Measurements from ENCODE around the gene ZFP37.
"Not testable (repeated sequence)": the region's sequence is repeated elsewhere in the genome, so short reads cannot be mapped to it uniquely, and the experiment has no call there.

Gene ZFP37

GRCh38 chr9:113056191-113057106 lies at the start of gene ZFP37:
Gene ZFP37 (minus strand): TSS chr9:113056724. CDS start chr9:113056688, 36 bp downstream.
- DNase-seq (ENCODE audit: low spot score) = no peak

DNA sequence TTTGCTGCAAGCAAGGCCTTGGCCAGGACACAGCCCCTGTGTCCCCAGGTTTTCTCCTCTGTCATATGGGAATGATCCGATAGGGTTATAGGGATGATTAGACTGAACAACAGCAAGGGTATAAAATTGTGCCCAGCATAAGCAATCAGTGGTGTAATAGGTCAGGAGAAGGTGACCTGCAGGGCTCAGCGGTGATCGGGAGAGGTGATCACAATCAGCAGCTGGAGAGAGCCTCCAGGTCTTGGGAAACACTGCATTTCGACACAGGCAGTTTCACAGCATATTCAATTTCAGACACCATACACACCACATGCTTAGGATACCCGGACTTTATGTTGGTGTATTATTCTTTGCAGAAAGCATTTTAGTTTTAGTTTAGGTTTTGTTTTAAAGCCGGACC lies 48.8 kb upstream of the ZFP37 start:
- DNase-seq (ENCODE audit: low spot score) = not testable (repeated sequence)

DNA sequence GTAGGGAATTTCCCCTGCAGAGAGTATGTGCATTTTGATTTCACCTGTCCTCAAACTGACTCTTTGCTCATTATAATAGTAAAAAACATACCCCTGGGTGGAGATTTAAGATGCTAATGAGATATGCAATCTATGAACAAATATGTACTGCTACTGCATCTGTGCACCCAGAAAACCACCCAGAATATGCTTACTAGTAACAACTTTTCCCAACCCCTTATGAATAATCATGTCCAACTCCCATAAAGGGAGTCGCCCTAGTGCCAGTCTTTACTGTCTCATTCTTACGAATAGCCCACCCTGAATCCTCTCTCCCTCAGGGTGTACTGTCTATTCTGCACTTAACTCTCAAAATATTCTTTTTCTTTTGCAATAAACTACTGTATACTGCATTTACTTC lies 39.0 kb upstream of the ZFP37 start:
- no peak for DNase-seq (ENCODE audit: low spot score)

GRCh38 chr9:113089924-113090323 lies 33.4 kb upstream of the ZFP37 start:
- DNase-seq (ENCODE audit: low spot score) = not testable (repeated sequence)

- DNase-seq (ENCODE audit: low spot score) = not testable (repeated sequence)
Observed at GRCh38 chr9:113089143-113089505, 32.6 kb upstream of the ZFP37 start.

- not testable (repeated sequence) for DNase-seq (ENCODE audit: low spot score)
Observed at GRCh38 chr9:113088456-113089142, 32.1 kb upstream of the ZFP37 start.

DNA sequence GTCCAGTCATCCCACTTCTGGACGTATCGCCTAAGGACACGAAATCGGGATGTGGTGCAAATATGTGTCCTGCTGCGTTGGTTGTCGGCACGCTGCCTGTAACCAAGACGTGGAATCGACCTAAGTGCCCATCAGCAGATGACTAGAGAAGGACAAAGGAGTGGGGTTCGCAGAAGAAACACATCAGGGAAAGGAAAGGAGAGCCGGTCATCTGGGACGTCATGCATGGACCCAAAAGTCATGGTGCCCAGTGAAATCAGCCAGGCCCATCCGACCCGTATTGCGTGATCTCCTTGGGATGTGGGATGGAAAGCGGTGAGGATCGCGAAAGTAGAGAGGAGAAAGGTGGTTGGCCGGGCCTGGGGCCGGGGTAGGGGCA lies 6.4 kb upstream of the ZFP37 start:
- not testable (repeated sequence) for DNase-seq (ENCODE audit: low spot score)

- DNase-seq (ENCODE audit: low spot score) = not testable (repeated sequence)
Observed at GRCh38 chr9:113062256-113062931, 5.9 kb upstream of the ZFP37 start.

DNA sequence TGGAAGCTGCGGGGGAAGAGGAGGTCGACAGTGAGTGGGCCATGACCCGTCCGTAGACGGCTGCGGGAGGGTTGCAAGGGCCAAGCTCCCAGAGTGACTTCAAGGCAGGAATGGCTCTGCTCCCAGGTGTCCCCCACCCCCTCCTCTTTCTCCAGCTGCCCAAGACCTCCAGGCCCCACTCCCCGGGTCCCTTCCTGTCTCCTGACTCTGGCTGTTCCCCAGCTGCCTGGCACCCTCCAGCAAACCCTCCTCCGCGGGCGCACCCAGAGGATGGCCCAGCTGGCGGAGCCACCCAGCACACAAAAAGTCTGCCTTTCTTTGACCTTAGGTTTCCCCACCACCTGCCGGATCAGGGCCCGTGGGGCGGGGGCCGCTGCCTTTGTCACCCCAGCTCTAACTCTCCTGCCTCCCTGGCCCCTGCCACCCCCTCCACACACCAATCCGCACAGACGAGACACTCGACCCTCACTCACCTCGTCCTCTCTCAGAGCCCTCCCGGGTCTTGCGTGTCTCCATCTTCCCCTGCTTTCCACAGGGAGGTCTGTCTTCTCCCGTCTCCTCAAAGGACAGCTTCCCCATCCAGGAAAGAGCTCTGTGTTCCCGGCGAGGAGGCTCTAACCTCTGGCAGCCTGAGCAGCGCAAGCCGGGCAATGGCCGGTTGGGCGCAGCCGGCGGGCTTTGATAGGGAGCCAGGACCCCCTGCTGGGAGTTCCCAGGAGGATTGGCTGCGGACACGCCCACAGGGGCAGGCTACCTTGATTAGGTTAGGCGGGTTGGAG lies 4.7 kb upstream of the ZFP37 start:
- DNase-seq (ENCODE audit: low spot score) = not testable (repeated sequence)

- DNase-seq (ENCODE audit: low spot score) = not testable (repeated sequence)
Observed at GRCh38 chr9:113059581-113060284, 3.2 kb upstream of the ZFP37 start.

- no peak for DNase-seq (ENCODE audit: low spot score)
Observed at GRCh38 chr9:113057193-113057592, 669 bp upstream of the ZFP37 start.

- no peak for DNase-seq (ENCODE audit: low spot score)
Observed at GRCh38 chr9:113042884-113043657, 13.5 kb downstream of the ZFP37 start.

GRCh38 chr9:113026200-113026599 lies 30.3 kb downstream of the ZFP37 start:
- DNase-seq (ENCODE audit: low spot score) = no peak

DNA sequence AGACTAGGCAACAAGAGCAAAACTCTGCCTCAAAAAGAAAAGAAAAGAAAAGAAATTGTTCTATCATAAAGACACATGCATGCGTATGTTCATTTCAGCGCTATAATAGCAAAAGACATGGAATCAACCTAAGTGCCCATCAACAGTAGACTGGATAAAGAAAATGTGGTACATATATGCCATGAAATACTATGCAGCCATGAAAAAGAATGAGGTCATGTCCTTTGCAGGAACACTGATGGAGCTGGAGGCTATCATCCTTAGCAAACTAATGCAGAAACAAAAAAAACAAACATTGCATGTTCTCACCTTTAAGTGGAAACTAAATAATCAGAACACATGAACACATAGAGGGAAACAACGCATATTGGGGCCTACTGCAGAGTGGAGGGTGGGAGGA lies 38.3 kb downstream of the ZFP37 start:
- no peak for DNase-seq (ENCODE audit: low spot score)

DNA sequence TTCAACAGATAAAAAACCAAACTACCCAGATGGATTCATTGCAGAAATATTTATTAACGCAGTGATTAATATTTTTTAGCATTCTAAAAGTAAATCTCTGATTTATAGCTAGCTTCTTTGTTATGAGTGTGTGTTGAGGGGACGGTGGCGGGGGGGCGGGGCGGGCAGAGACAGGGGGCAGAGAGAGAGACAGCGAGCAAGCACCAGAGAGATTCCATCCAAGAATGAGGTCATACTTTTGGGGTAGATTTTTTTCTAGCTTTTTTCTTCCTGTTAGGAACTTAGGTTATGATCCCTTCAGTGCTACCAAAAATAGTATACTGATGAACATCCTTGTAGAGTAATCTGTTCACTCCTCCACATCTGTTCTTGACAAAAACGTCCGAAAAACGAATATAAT lies 44.0 kb downstream of the ZFP37 start:
- DNase-seq (ENCODE audit: low spot score) = no peak

- no peak for DNase-seq (ENCODE audit: low spot score)
Observed at GRCh38 chr9:113011911-113012381, 44.6 kb downstream of the ZFP37 start, which contains the start of gene ZNF883. Gene ZNF883 (minus strand): TSS chr9:113012192.

GRCh38 chr9:113005777-113006176 lies 50.7 kb downstream of the ZFP37 start:
- no peak for DNase-seq (ENCODE audit: low spot score)

GRCh38 chr9:112997236-112997941 lies 59.1 kb downstream of the ZFP37 start:
- DNase-seq (ENCODE audit: low spot score) = no peak
